H9 (cell line): ENCODE results near the gene SIN3A. TPM values are rescaled to one million over a fixed set of nuclear protein-coding genes. Genes with fewer than 3 reads are reported as not detected.

Source experiments
- DNase-seq: peaks from one replicate; pipeline ENCODE4 v3.0.0-alpha.2; 2017
- H2AFZ ChIP-seq: one replicate; pipeline ENCODE4 v1.6.1; 2013; ENCODE audit warnings: mild to moderate bottlenecking, low read length, control low read depth, moderate library complexity
- H2AK5ac ChIP-seq: 2 replicates; pipeline ENCODE4 v1.6.1; 2013; ENCODE audit warnings: low read length, control low read depth, mixed read lengths; ENCODE audit not compliant: insufficient read length
- H2BK120ac ChIP-seq: one replicate; pipeline ENCODE4 v1.6.1; 2013; ENCODE audit warnings: low read depth, mild to moderate bottlenecking, low read length, control low read depth, inconsistent platforms; ENCODE audit not compliant: poor library complexity, severe bottlenecking
- H2BK12ac ChIP-seq: 2 replicates; pipeline ENCODE4 v1.6.1; 2013; ENCODE audit warnings: low read length, control low read depth, mixed read lengths, low read depth; ENCODE audit not compliant: insufficient read length
- H2BK15ac ChIP-seq: 2 replicates; pipeline ENCODE4 v1.6.1; 2013; ENCODE audit warnings: low read depth, low read length, control low read depth
- H2BK20ac ChIP-seq: one replicate; pipeline ENCODE4 v1.6.1; 2013; ENCODE audit warnings: low read depth, mild to moderate bottlenecking, low read length, control low read depth, inconsistent platforms; ENCODE audit not compliant: poor library complexity, severe bottlenecking
- H2BK5ac ChIP-seq: 2 replicates; pipeline ENCODE4 v1.6.1; 2013; ENCODE audit warnings: low read length, control low read depth, mixed read lengths; ENCODE audit not compliant: insufficient read length
- H3K14ac ChIP-seq: 2 replicates; pipeline ENCODE4 v1.6.1; 2013; ENCODE audit warnings: low read length, control low read depth; ENCODE audit not compliant: insufficient read depth
- H3K18ac ChIP-seq: 2 replicates; pipeline ENCODE4 v1.6.1; 2013; ENCODE audit warnings: low read depth, mild to moderate bottlenecking, mixed read lengths, low read length, control low read depth; ENCODE audit not compliant: insufficient read length
- H3K23ac ChIP-seq: 2 replicates; pipeline ENCODE4 v1.6.1; 2013; ENCODE audit warnings: low read length, control low read depth, mixed read lengths, low read depth; ENCODE audit not compliant: insufficient read length
- H3K23me2 ChIP-seq: 2 replicates; pipeline ENCODE4 v1.6.1; 2013; ENCODE audit warnings: low read depth, mild to moderate bottlenecking, mixed read lengths, low read length, control low read depth; ENCODE audit not compliant: insufficient read length, poor library complexity, severe bottlenecking
- H3K27ac ChIP-seq: 2 replicates; pipeline ENCODE4 v1.5.1; 2013; ENCODE audit warnings: low read length, control low read depth, mixed read lengths, low read depth; ENCODE audit not compliant: insufficient read length
- H3K27me3 ChIP-seq: 2 replicates; pipeline ENCODE4 v1.6.1; 2013; ENCODE audit warnings: low read length, control low read depth, inconsistent platforms; ENCODE audit not compliant: insufficient read depth
- H3K4ac ChIP-seq: 2 replicates; pipeline ENCODE4 v1.6.1; 2013; ENCODE audit warnings: low read depth, mild to moderate bottlenecking, control low read depth, inconsistent platforms, low read length, moderate library complexity
- H3K4me1 ChIP-seq: 2 replicates; pipeline ENCODE4 v1.6.1; 2013; ENCODE audit warnings: low read length, control low read depth, inconsistent platforms; ENCODE audit not compliant: insufficient read depth
- H3K4me2 ChIP-seq: 2 replicates; pipeline ENCODE4 v1.6.1; 2013; ENCODE audit warnings: low read length, control low read depth, mixed read lengths; ENCODE audit not compliant: insufficient read length, insufficient read depth
- H3K56ac ChIP-seq: 2 replicates; pipeline ENCODE4 v1.6.1; 2013; ENCODE audit warnings: low read depth, mild to moderate bottlenecking, mixed read lengths, low read length, control low read depth; ENCODE audit not compliant: insufficient read length
- H3K79me1 ChIP-seq: 2 replicates; pipeline ENCODE4 v1.6.1; 2013; ENCODE audit warnings: low read depth, mild to moderate bottlenecking, moderate library complexity, low read length, control low read depth, inconsistent platforms; ENCODE audit not compliant: insufficient read depth, poor library complexity, severe bottlenecking
- H3K79me2 ChIP-seq: 2 replicates; pipeline ENCODE4 v1.6.1; 2013; ENCODE audit warnings: low read length, control low read depth, inconsistent platforms; ENCODE audit not compliant: insufficient read depth
- H3K9ac ChIP-seq: 2 replicates; pipeline ENCODE4 v1.6.1; 2013; ENCODE audit warnings: low read length, control low read depth, mixed read lengths; ENCODE audit not compliant: insufficient read length; ENCODE audit errors: extremely low read depth
- H3K9me3 ChIP-seq: one replicate; pipeline ENCODE4 v1.6.1; 2013; ENCODE audit warnings: low read depth, low read length, inconsistent platforms; ENCODE audit not compliant: control insufficient read depth
- H3T11ph ChIP-seq: one replicate; pipeline ENCODE4 v1.6.1; 2013; ENCODE audit warnings: mild to moderate bottlenecking, low read length, control low read depth, inconsistent platforms
- H4K20me1 ChIP-seq: one replicate; pipeline ENCODE4 v1.6.1; 2013; ENCODE audit not compliant: control insufficient read depth, insufficient read length, insufficient read depth
- H4K5ac ChIP-seq: 2 replicates; pipeline ENCODE4 v1.6.1; 2013; ENCODE audit warnings: low read depth, mild to moderate bottlenecking, mixed read lengths, low read length, control low read depth; ENCODE audit not compliant: insufficient read length
- H4K8ac ChIP-seq: replicated peaks from 2 replicates; pipeline ENCODE4 v1.6.1; 2013; ENCODE audit warnings: low read length, control low read depth, mixed read lengths, low read depth; ENCODE audit not compliant: insufficient read length
- H4K91ac ChIP-seq: 2 replicates; pipeline ENCODE4 v1.6.1; 2013; ENCODE audit warnings: low read depth, mild to moderate bottlenecking, moderate library complexity, mixed read lengths, low read length, control low read depth; ENCODE audit not compliant: insufficient read length
- H3K27ac Mint-ChIP-seq, 3 experiments: 2 replicates in 2 of 3; 3 replicates in 1 of 3; pipeline ENCODE4 v1.8.0; 2020 to 2021; ENCODE audit warnings: mixed read lengths in 3 of 3, mild to moderate bottlenecking in 1 of 3, moderate library complexity in 1 of 3
- H3K27me3 Mint-ChIP-seq: 2 replicates; pipeline ENCODE4 v1.8.0; 2021; ENCODE audit warnings: low read depth, mild to moderate bottlenecking, moderate library complexity, mixed read lengths
- H3K36me3 Mint-ChIP-seq, 3 experiments: 2 replicates in 2 of 3; 3 replicates in 1 of 3; pipeline ENCODE4 v1.8.0; 2020 to 2021; ENCODE audit warnings: low read depth in 3 of 3, mixed read lengths in 3 of 3; ENCODE audit not compliant: insufficient read depth in 1 of 3
- H3K4me1 Mint-ChIP-seq, 2 experiments: 2 replicates each; pipeline ENCODE4 v1.8.0; 2020; ENCODE audit warnings: mixed read lengths in 2 of 2
- H3K4me3 Mint-ChIP-seq, 2 experiments: 2 replicates in 1 of 2; 3 replicates in 1 of 2; pipeline ENCODE4 v1.8.0; 2020 to 2021; ENCODE audit warnings: mild to moderate bottlenecking in 2 of 2, mixed read lengths in 2 of 2, moderate library complexity in 1 of 2
- H3K9me3 Mint-ChIP-seq, 2 experiments: 2 replicates in 1 of 2; 3 replicates in 1 of 2; pipeline ENCODE4 v1.8.0; 2020; ENCODE audit warnings: mild to moderate bottlenecking in 2 of 2, mixed read lengths in 2 of 2, moderate library complexity in 1 of 2
- WGBS: extraction: QIAGEN DNeasy Blood & Tissue Kit; methylation state at CpG from one replicate; pipeline ENCODE4 v1.1.7; 2013; ENCODE audit warnings: missing lambda C conversion rate, low lambda C conversion rate, mixed read lengths; ENCODE audit not compliant: insufficient read length; ENCODE audit errors: extremely low coverage; 5-methylcytosine and 5-hydroxymethylcytosine counted together
- total RNA-seq: library from RNA; stranded (reverse); gene quantifications from 2 replicates; pipeline ENCODE4 v1.2.1, GENCODE V29; 2021
- TF ChIP-seq, protein P1 (sequence below): fragments of 200-600 bp; sonication (generic); conservative IDR thresholded peaks from 3 replicates; pipeline ENCODE4 v1.8.0; 2021; ENCODE audit warnings: antibody characterized with exemption, mild to moderate bottlenecking

The SIN3A gene
- total RNA-seq, 1 experiment from 2014 or later, result 102 TPM

DNA sequence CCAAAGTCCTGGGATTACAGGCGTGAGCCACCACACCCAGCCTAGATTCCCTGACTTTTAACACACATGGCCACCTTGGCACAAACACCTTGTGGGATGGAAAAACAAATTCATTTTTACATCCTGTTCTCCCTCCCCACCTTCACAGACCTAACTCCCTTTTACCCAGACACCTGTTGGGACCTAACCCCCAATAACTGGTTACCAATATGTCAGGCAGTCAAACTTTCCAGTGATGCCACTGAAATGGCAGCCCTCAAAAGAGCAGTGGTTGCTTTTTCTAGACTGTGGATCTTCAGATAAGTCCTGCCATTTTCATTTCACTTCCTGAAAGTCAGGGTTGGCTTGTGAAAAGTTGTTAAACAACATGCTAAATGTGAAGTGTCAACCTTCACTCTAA lies 34.9 kb downstream of the SIN3A start:
- Histone ChIP-seq H3K79me2 (no peaks in the 10 kb centered on the region), H3K14ac (no peak overlapping the region), H3K27ac (no peak overlapping the region), H4K5ac (no peak overlapping the region), H2BK20ac (no peak overlapping the region), H3K4me1 (no peaks in the 10 kb centered on the region), H3K27me3 (no peaks in the 10 kb centered on the region; the same call in 1 of the 2 replicates), H3K18ac (no peak overlapping the region), H2BK120ac (no peak overlapping the region), H3T11ph (no peak overlapping the region), H3K23ac (no peak overlapping the region), H4K20me1 (no peaks in the 10 kb centered on the region), H2AFZ (no peak overlapping the region), H2BK15ac (no peak overlapping the region), H2BK5ac (no peak overlapping the region), H2BK12ac (no peak overlapping the region), H3K9ac (no peak overlapping the region), H3K4ac (no peak overlapping the region), H3K9me3 (no peaks in the 10 kb centered on the region), H4K91ac (no peak overlapping the region), H4K8ac (no peak overlapping the region), H3K79me1 (no peaks in the 10 kb centered on the region), H3K56ac (no peak overlapping the region), H2AK5ac (no peak overlapping the region), H3K4me2 (no peak overlapping the region), H3K23me2 (no peaks in the 10 kb centered on the region)
- Mint-ChIP-seq H3K27me3 (no peaks in the 10 kb centered on the region), H3K4me3 (no peak overlapping the region), H3K36me3 (peaks cover 21 to 65% (median 53%) of the 10 kb centered on the region in 3 experiments; a peak in 6 of 7 replicates), H3K9me3 (no peaks in the 10 kb centered on the region), H3K4me1 (no peaks in the 10 kb centered on the region), H3K27ac (peak overlapping the region in 2 of 3 experiments; percentile 18 to 90; a peak in 3 of 7 replicates)
- no CpG with 5 or more reads among the region's 1 CpG for WGBS
- no peak for DNase-seq
- TF ChIP-seq, protein P1, sequence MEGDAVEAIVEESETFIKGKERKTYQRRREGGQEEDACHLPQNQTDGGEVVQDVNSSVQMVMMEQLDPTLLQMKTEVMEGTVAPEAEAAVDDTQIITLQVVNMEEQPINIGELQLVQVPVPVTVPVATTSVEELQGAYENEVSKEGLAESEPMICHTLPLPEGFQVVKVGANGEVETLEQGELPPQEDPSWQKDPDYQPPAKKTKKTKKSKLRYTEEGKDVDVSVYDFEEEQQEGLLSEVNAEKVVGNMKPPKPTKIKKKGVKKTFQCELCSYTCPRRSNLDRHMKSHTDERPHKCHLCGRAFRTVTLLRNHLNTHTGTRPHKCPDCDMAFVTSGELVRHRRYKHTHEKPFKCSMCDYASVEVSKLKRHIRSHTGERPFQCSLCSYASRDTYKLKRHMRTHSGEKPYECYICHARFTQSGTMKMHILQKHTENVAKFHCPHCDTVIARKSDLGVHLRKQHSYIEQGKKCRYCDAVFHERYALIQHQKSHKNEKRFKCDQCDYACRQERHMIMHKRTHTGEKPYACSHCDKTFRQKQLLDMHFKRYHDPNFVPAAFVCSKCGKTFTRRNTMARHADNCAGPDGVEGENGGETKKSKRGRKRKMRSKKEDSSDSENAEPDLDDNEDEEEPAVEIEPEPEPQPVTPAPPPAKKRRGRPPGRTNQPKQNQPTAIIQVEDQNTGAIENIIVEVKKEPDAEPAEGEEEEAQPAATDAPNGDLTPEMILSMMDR, result no peak
